Measurements from ENCODE around the gene GABARAPL1. TPM values are rescaled to one million over a fixed set of nuclear protein-coding genes. Genes with fewer than 3 reads are reported as not detected.

Gene GABARAPL1
- polyA plus RNA-seq, 1 donor from 2014 or later: 213 TPM

DNA sequence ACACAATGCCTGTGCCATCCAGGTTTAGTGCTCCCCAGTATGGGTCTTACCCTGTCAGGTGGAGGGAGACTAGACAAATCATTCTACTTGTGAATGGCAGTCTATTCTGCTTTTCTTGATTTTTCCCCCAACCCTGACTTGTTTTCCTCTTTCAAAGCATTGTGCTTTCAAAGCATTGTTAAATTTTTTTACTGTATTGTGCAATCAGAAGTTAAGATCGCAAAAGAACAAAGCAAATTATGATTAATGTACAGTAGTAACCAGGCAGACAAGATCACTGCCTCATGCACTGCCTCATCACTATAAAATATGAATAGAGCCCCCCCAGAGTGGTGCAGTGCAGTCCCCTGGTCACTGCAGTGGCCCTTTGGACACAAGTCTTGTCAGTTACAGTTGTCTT, 14.1 kb downstream of the GABARAPL1 start:
- H3K79me2 ChIP-seq (replicated peaks; ENCODE audit: insufficient read depth, low read length): no peaks in the 10 kb centered on the region
- H4K20me1 ChIP-seq (ENCODE audit: insufficient read depth): no peaks in the 10 kb centered on the region
- peaks cover 4% of the 10 kb centered on the region for H3K36me3 ChIP-seq (ENCODE audit: insufficient read depth, low read length)
- no peaks in the 10 kb centered on the region for H3K9me3 ChIP-seq (ENCODE audit: low read length)
- H3K4me3 ChIP-seq (ENCODE audit: low read length): no peak overlapping the region
- no peaks in the 10 kb centered on the region for H3K9me2 ChIP-seq (ENCODE audit: insufficient read depth, low read length)
- TF ChIP-seq, protein P1, sequence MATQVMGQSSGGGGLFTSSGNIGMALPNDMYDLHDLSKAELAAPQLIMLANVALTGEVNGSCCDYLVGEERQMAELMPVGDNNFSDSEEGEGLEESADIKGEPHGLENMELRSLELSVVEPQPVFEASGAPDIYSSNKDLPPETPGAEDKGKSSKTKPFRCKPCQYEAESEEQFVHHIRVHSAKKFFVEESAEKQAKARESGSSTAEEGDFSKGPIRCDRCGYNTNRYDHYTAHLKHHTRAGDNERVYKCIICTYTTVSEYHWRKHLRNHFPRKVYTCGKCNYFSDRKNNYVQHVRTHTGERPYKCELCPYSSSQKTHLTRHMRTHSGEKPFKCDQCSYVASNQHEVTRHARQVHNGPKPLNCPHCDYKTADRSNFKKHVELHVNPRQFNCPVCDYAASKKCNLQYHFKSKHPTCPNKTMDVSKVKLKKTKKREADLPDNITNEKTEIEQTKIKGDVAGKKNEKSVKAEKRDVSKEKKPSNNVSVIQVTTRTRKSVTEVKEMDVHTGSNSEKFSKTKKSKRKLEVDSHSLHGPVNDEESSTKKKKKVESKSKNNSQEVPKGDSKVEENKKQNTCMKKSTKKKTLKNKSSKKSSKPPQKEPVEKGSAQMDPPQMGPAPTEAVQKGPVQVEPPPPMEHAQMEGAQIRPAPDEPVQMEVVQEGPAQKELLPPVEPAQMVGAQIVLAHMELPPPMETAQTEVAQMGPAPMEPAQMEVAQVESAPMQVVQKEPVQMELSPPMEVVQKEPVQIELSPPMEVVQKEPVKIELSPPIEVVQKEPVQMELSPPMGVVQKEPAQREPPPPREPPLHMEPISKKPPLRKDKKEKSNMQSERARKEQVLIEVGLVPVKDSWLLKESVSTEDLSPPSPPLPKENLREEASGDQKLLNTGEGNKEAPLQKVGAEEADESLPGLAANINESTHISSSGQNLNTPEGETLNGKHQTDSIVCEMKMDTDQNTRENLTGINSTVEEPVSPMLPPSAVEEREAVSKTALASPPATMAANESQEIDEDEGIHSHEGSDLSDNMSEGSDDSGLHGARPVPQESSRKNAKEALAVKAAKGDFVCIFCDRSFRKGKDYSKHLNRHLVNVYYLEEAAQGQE (IDR thresholded peaks at IDR 0.05; ENCODE audit: borderline replicate concordance): no peak
- TF ChIP-seq TAF1 (IDR thresholded peaks at IDR 0.05; ENCODE audit: low read depth): no peak
- TF ChIP-seq POLR2AphosphoS5 (IDR thresholded peaks at IDR 0.05): no peak
- no peak for TF ChIP-seq MXI1 (conservative IDR thresholded peaks at IDR 0.05; ENCODE audit: poor library complexity, severe bottlenecking)
- H3K27ac ChIP-seq (ENCODE audit: low read length): no peak overlapping the region
- H3K27me3 ChIP-seq (ENCODE audit: insufficient read depth, low read depth, low read length): no peaks in the 10 kb centered on the region
- H3K9ac ChIP-seq (ENCODE audit: low read length): no peak overlapping the region
- no peak overlapping the region for H3K4me2 ChIP-seq (ENCODE audit: low read length)
- H2AFZ ChIP-seq (ENCODE audit: low read depth, low read length): no peak overlapping the region
- H3F3A ChIP-seq (ENCODE audit: insufficient read depth, low read length, poor library complexity, severe bottlenecking): no peaks in the 10 kb centered on the region

DNA sequence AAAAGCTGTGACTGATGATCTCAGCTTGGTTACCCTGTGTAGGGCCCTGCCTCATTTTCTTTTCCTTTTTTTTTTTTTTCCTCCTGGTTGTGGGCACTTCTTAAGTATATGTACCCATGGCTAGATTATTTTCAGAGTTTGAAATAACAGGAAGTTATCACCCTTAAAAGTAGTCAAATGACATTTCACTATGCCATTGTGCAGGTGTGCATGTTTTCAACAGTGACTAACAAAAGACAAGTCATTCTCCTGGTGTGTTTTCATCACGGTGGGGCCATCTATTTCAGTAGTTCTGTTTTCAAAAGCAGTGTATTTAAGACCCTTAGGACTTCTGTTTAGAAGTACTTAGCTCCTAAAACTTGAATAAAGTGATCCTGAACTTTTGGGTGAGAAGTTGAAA, 15.0 kb downstream of the GABARAPL1 start:
- no peak overlapping the region for H3K9ac ChIP-seq (ENCODE audit: low read length)
- no peak overlapping the region for H3K4me3 ChIP-seq (ENCODE audit: low read length)
- H3K27me3 ChIP-seq (ENCODE audit: insufficient read depth, low read depth, low read length): no peaks in the 10 kb centered on the region
- H3K9me2 ChIP-seq (ENCODE audit: insufficient read depth, low read length): no peaks in the 10 kb centered on the region
- H3K27ac ChIP-seq (ENCODE audit: low read length): no peak overlapping the region
- peaks cover 2% of the 10 kb centered on the region for H3K36me3 ChIP-seq (ENCODE audit: insufficient read depth, low read length)
- H3K79me2 ChIP-seq (replicated peaks; ENCODE audit: insufficient read depth, low read length): no peaks in the 10 kb centered on the region
- H3F3A ChIP-seq (ENCODE audit: insufficient read depth, low read length, poor library complexity, severe bottlenecking): no peaks in the 10 kb centered on the region
- TF ChIP-seq MXI1 (conservative IDR thresholded peaks at IDR 0.05; ENCODE audit: poor library complexity, severe bottlenecking) (no peak), EZH2 (IDR thresholded peaks at IDR 0.05; ENCODE audit: borderline replicate concordance, insufficient read depth, low read length, poor library complexity, severe bottlenecking) (no peak), POLR2AphosphoS5 (IDR thresholded peaks at IDR 0.05) (no peak), TAF1 (IDR thresholded peaks at IDR 0.05; ENCODE audit: low read depth) (no peak), RAD21 (conservative IDR thresholded peaks at IDR 0.05) (no peak), EP300 (conservative IDR thresholded peaks at IDR 0.05; ENCODE audit: poor library complexity, severe bottlenecking) (no peak), SMC3 (conservative IDR thresholded peaks at IDR 0.05; ENCODE audit: poor library complexity) (no peak)
- TF ChIP-seq, protein P2, sequence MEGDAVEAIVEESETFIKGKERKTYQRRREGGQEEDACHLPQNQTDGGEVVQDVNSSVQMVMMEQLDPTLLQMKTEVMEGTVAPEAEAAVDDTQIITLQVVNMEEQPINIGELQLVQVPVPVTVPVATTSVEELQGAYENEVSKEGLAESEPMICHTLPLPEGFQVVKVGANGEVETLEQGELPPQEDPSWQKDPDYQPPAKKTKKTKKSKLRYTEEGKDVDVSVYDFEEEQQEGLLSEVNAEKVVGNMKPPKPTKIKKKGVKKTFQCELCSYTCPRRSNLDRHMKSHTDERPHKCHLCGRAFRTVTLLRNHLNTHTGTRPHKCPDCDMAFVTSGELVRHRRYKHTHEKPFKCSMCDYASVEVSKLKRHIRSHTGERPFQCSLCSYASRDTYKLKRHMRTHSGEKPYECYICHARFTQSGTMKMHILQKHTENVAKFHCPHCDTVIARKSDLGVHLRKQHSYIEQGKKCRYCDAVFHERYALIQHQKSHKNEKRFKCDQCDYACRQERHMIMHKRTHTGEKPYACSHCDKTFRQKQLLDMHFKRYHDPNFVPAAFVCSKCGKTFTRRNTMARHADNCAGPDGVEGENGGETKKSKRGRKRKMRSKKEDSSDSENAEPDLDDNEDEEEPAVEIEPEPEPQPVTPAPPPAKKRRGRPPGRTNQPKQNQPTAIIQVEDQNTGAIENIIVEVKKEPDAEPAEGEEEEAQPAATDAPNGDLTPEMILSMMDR (IDR thresholded peaks at IDR 0.05; ENCODE audit: poor library complexity, severe bottlenecking): no peak
- TF ChIP-seq, protein P1 (IDR thresholded peaks at IDR 0.05; ENCODE audit: borderline replicate concordance): no peak
- no peak overlapping the region for H2AFZ ChIP-seq (ENCODE audit: low read depth, low read length)
- H4K20me1 ChIP-seq (ENCODE audit: insufficient read depth): no peaks in the 10 kb centered on the region
- no peak overlapping the region for H3K4me2 ChIP-seq (ENCODE audit: low read length)
- no peaks in the 10 kb centered on the region for H3K9me3 ChIP-seq (ENCODE audit: low read length)

Data from neural cell (in vitro differentiated cells).